ENCODE data around the gene JSRP1. TPM values are rescaled to one million over a fixed set of nuclear protein-coding genes. Genes with fewer than 3 reads are reported as not detected.
A peak's percentile ranks its signal among the peaks of the same experiment; 100 is the strongest.

The JSRP1 gene
- total RNA-seq, 4 donors from 2014 or later, result not detected

GRCh38 chr19:2251106-2252054 is 4.8 kb downstream of the JSRP1 start:
- no peak for TF ChIP-seq CTCF (IDR thresholded peaks at IDR 0.05)
- no peak for TF ChIP-seq POLR2A (IDR thresholded peaks at IDR 0.05)
- H3K9me3 ChIP-seq, result no peaks in the 10 kb centered on the region
- DNase-seq, result no peak
- H3K4me3 ChIP-seq, result peak overlapping the region in 3 of 4 donors; percentile 29 to 52 (median 38)
- peaks cover 0 to 43% of the 10 kb centered on the region in 2 donors for H3K27me3 ChIP-seq
- peaks cover 0 to 45% (median 27%) of the 10 kb centered on the region in 4 donors for H3K4me1 ChIP-seq
- no peak overlapping the region for H3K27ac ChIP-seq
- peaks cover 0 to 25% (median 0%) of the 10 kb centered on the region in 3 donors for H3K36me3 ChIP-seq

GRCh38 chr19:2250766-2251105 is 5.5 kb downstream of the JSRP1 start:
- no peak overlapping the region for H3K27ac ChIP-seq
- H3K4me3 ChIP-seq, result peak overlapping the region in 3 of 4 donors; percentile 29 to 52 (median 38)
- H3K9me3 ChIP-seq, result no peaks in the 10 kb centered on the region
- peaks cover 0 to 43% of the 10 kb centered on the region in 2 donors for H3K27me3 ChIP-seq
- H3K36me3 ChIP-seq, result peaks cover 0 to 32% (median 0%) of the 10 kb centered on the region in 3 donors
- TF ChIP-seq CTCF (IDR thresholded peaks at IDR 0.05) (no peak), POLR2A (IDR thresholded peaks at IDR 0.05) (no peak)
- DNase-seq, result no peak
- peaks cover 0 to 45% (median 26%) of the 10 kb centered on the region in 4 donors for H3K4me1 ChIP-seq

GRCh38 chr19:2249880-2250765 is 6.1 kb downstream of the JSRP1 start:
- Histone ChIP-seq H3K27ac (no peak overlapping the region), H3K36me3 (peaks cover 0 to 38% (median 0%) of the 10 kb centered on the region in 3 donors), H3K4me3 (no peak overlapping the region), H3K4me1 (peaks cover 0 to 45% (median 26%) of the 10 kb centered on the region in 4 donors), H3K9me3 (no peaks in the 10 kb centered on the region), H3K27me3 (peaks cover 0 to 43% of the 10 kb centered on the region in 2 donors)
- TF ChIP-seq CTCF (IDR thresholded peaks at IDR 0.05) (no peak), POLR2A (IDR thresholded peaks at IDR 0.05) (no peak)
- no peak for DNase-seq

GRCh38 chr19:2249010-2249866 is 7.0 kb downstream of the JSRP1 start, which contains the start of gene AMH:
AMH (plus strand) TSS chr19:2249323; CDS start chr19:2249333, 10 bp downstream.
- Histone ChIP-seq H3K27ac (no peak within 1 kb of the TSS), H3K4me1 (peaks cover under 1 to 46% (median 26%) of the 10 kb centered on the region in 4 donors), H3K36me3 (peaks cover 0 to 47% (median 0%) of the 10 kb centered on the region in 3 donors), H3K4me3 (no peak within 1 kb of the TSS), H3K9me3 (no peaks in the 10 kb centered on the region), H3K27me3 (peaks cover 0 to 43% of the 10 kb centered on the region in 2 donors)
- TF ChIP-seq CTCF (IDR thresholded peaks at IDR 0.05), result no peak
- TF ChIP-seq POLR2A (IDR thresholded peaks at IDR 0.05), result no peak
- no peak for DNase-seq
